Measurements from ENCODE around the gene KPNB1. TPM values are rescaled to one million over a fixed set of nuclear protein-coding genes. Genes with fewer than 3 reads are reported as not detected.

The KPNB1 gene
- polyA plus RNA-seq, 3 donors = 5.8 to 83.3 (median 13.2) TPM

GRCh38 chr17:47607481-47607880 lies 42.2 kb upstream of the KPNB1 start:
- Mint-ChIP-seq H3K9me3 (no peaks in the 10 kb centered on the region), H3K27me3 (ENCODE audit: low read depth in 3 of 3) (no peaks in the 10 kb centered on the region), H3K4me1 (peaks cover 1% of the 10 kb centered on the region), H3K4me3 (no peak overlapping the region), H3K27ac (peak overlapping the region in 1 of 7 donors; percentile 20), H3K36me3 (peaks cover 63 to 76% of the 10 kb centered on the region in 2 donors)
- H3K79me2 ChIP-seq (ENCODE audit: insufficient read depth, low read length) = no peaks in the 10 kb centered on the region
- no peak overlapping the region for H3K4me2 ChIP-seq (replicated peaks; ENCODE audit: extremely low read depth, low read length, poor library complexity, severe bottlenecking)
- intact Hi-C loops (cut with micrococcal nuclease) = no loop called here
- no peak overlapping the region for H2AFZ ChIP-seq (ENCODE audit: insufficient read depth, low read depth, low read length, poor library complexity, severe bottlenecking)
- no peaks in the 10 kb centered on the region for H3K27me3 ChIP-seq (ENCODE audit: control insufficient read depth in 2 of 2, insufficient read depth in 2 of 2, low read length in 2 of 2)
- 95% methylated on average over 2 of the region's 3 CpGs for WGBS (ENCODE audit: insufficient coverage)
- H3K4me3 ChIP-seq (replicated peaks in 1 of 3; ENCODE audit: low read depth in 2 of 3, low read length in 3 of 3) = no peak overlapping the region
- peaks cover 59 to 93% of the 10 kb centered on the region in 2 donors for H3K36me3 ChIP-seq (replicated peaks in 1 of 2; ENCODE audit: control insufficient read depth in 1 of 2, insufficient read depth in 2 of 2, low read length in 2 of 2)
- peaks cover 4% of the 10 kb centered on the region for H4K20me1 ChIP-seq (ENCODE audit: insufficient read depth, low read length)
- DNase-seq = no peak
- H3K9me3 ChIP-seq (replicated peaks in 1 of 2; ENCODE audit: control insufficient read depth in 1 of 2, insufficient read depth in 1 of 2, low read length in 2 of 2) = no peaks in the 10 kb centered on the region
- no peak overlapping the region for H3K9ac ChIP-seq (ENCODE audit: insufficient read depth, low read length, poor library complexity, severe bottlenecking)
- no peak for TF ChIP-seq CTCF (IDR thresholded peaks at IDR 0.05)
- H3K4me1 ChIP-seq (ENCODE audit: control insufficient read depth in 1 of 2, insufficient read depth in 2 of 2, low read length in 2 of 2) = no peaks in the 10 kb centered on the region
- H3K27ac ChIP-seq (ENCODE audit: low read depth in 1 of 2, low read length in 2 of 2) = no peak overlapping the region

GRCh38 chr17:47611372-47612350 lies 38.1 kb upstream of the KPNB1 start:
- DNase-seq = no peak
- H3K9me3 Mint-ChIP-seq = no peaks in the 10 kb centered on the region
- Histone ChIP-seq H3K79me2 (ENCODE audit: insufficient read depth, low read length) (no peaks in the 10 kb centered on the region), H3K27me3 (ENCODE audit: control insufficient read depth in 2 of 2, insufficient read depth in 2 of 2, low read length in 2 of 2) (no peaks in the 10 kb centered on the region), H2AFZ (ENCODE audit: insufficient read depth, low read depth, low read length, poor library complexity, severe bottlenecking) (no peak overlapping the region), H3K4me1 (ENCODE audit: control insufficient read depth in 1 of 2, insufficient read depth in 2 of 2, low read length in 2 of 2) (no peaks in the 10 kb centered on the region), H3K4me2 (replicated peaks; ENCODE audit: extremely low read depth, low read length, poor library complexity, severe bottlenecking) (no peak overlapping the region), H3K9ac (ENCODE audit: insufficient read depth, low read length, poor library complexity, severe bottlenecking) (no peak overlapping the region), H4K20me1 (ENCODE audit: insufficient read depth, low read length) (peaks cover 7% of the 10 kb centered on the region), H3K4me3 (replicated peaks in 1 of 3; ENCODE audit: low read depth in 2 of 3, low read length in 3 of 3) (no peak overlapping the region), H3K27ac (ENCODE audit: low read depth in 1 of 2, low read length in 2 of 2) (no peak overlapping the region), H3K9me3 (replicated peaks in 1 of 2; ENCODE audit: control insufficient read depth in 1 of 2, insufficient read depth in 1 of 2, low read length in 2 of 2) (no peaks in the 10 kb centered on the region), H3K36me3 (replicated peaks in 1 of 2; ENCODE audit: control insufficient read depth in 1 of 2, insufficient read depth in 2 of 2, low read length in 2 of 2) (peaks cover 56 to 87% of the 10 kb centered on the region in 2 donors)
- H3K36me3 Mint-ChIP-seq = peaks cover 50 to 80% of the 10 kb centered on the region in 2 donors
- H3K27ac Mint-ChIP-seq = no peak overlapping the region
- H3K4me1 Mint-ChIP-seq = peaks cover 1% of the 10 kb centered on the region
- WGBS (ENCODE audit: insufficient coverage) = 93% methylated on average over 1 of the region's 5 CpGs
- H3K27me3 Mint-ChIP-seq (ENCODE audit: low read depth in 3 of 3) = peaks cover 0 to 1% (median 0%) of the 10 kb centered on the region in 3 donors
- H3K4me3 Mint-ChIP-seq = no peak overlapping the region
- intact Hi-C loops (cut with micrococcal nuclease) = loop anchor here in 1 of 2 donors (10.0 kb wide), 2 partner anchors 247 to 457 kb away; no protein-coding TSS in a partner anchor
- no peak for TF ChIP-seq CTCF (IDR thresholded peaks at IDR 0.05)

Data from CD14-positive monocyte (primary cell).